OCI-LY7 (cell line): ENCODE data around the gene ATG12. TPM values are rescaled to one million over a fixed set of nuclear protein-coding genes. Genes with fewer than 3 reads are reported as not detected.

Experiments used
- BruUV-seq: library from RNA; stranded (reverse); fragments of 400-500 nt; replicated peaks from 2 replicates; lab custom pipeline; 2021; lab: Mats Ljungman, UMichigan
- CTCF ChIA-PET: fragments of 300-600 bp; sonication (Branson Sonifier 250); formaldehyde crosslinking; loops from one replicate; lab custom pipeline; 2022; ENCODE audit warnings: antibody characterized with exemption; ENCODE audit not compliant: unreplicated experiment; lab: Charles Lee
- POLR2A ChIA-PET: fragments of 300-600 bp; sonication (Branson Sonifier 250); formaldehyde crosslinking; loops from one replicate; lab custom pipeline; 2022; ENCODE audit warnings: antibody characterized with exemption; lab: Charles Lee
- DNase-seq: peaks from one replicate; pipeline ENCODE4 v3.0.0-alpha.2; 2015; ENCODE audit warnings: low spot score
- H2AFZ ChIP-seq: fragments of 200-600 bp; sonication (generic), shearing (Covaris generic); 2 replicates; pipeline ENCODE4 v1.6.1; 2014; ENCODE audit warnings: mild to moderate bottlenecking, antibody characterized with exemption, low read length, moderate library complexity
- H3K27ac ChIP-seq: fragments of 200-600 bp; sonication (generic); 2 replicates; pipeline ENCODE4 v1.5.1; 2014; ENCODE audit warnings: mixed run types, low read depth, mild to moderate bottlenecking, moderate library complexity, low read length, inconsistent platforms; ENCODE audit not compliant: poor library complexity, severe bottlenecking
- H3K36me3 ChIP-seq: fragments of 200-600 bp; sonication (generic); 2 replicates; pipeline ENCODE4 v1.6.1; 2014; ENCODE audit warnings: mild to moderate bottlenecking, antibody characterized with exemption, low read length, moderate library complexity, mixed read lengths; ENCODE audit not compliant: insufficient read depth
- H3K4me1 ChIP-seq: fragments of 200-600 bp; sonication (generic); 2 replicates; pipeline ENCODE4 v1.5.1; 2014; ENCODE audit warnings: mild to moderate bottlenecking, low read length; ENCODE audit not compliant: insufficient read depth, poor library complexity, severe bottlenecking
- H3K4me2 ChIP-seq: fragments of 200-600 bp; sonication (generic); 2 replicates; pipeline ENCODE4 v1.6.1; 2014; ENCODE audit warnings: mild to moderate bottlenecking, low read length
- H3K4me3 ChIP-seq: fragments of 200-600 bp; sonication (generic); 2 replicates; pipeline ENCODE4 v1.5.1; 2014; ENCODE audit warnings: mild to moderate bottlenecking, low read depth, low read length; ENCODE audit not compliant: poor library complexity, severe bottlenecking
- H3K79me2 ChIP-seq: fragments of 200-600 bp; sonication (generic); 2 replicates; pipeline ENCODE4 v1.6.1; 2016; ENCODE audit warnings: low read depth, mild to moderate bottlenecking, low read length, moderate library complexity, mixed read lengths; ENCODE audit not compliant: insufficient read depth
- H3K9me2 ChIP-seq: fragments of 200-600 bp; sonication (generic); 2 replicates; pipeline ENCODE4 v1.6.1; 2016; ENCODE audit warnings: mild to moderate bottlenecking, low read length, mixed read lengths; ENCODE audit not compliant: insufficient read depth
- H3K9me3 ChIP-seq: fragments of 200-600 bp; sonication (generic); 2 replicates; pipeline ENCODE4 v1.6.1; 2014; ENCODE audit warnings: mild to moderate bottlenecking, mixed run types, low read length, mixed read lengths
- H4K20me1 ChIP-seq: fragments of 200-600 bp; sonication (generic); 2 replicates; pipeline ENCODE4 v1.6.1; 2014; ENCODE audit warnings: mild to moderate bottlenecking, antibody characterized with exemption, low read length, moderate library complexity, mixed read lengths; ENCODE audit not compliant: insufficient read depth
- EZH2phosphoT487 ChIP-seq: fragments of 200-600 bp; sonication (generic); IDR thresholded peaks from 2 replicates; pipeline ENCODE4 v1.6.1; 2018; ENCODE audit warnings: low read depth, borderline replicate concordance, mild to moderate bottlenecking, mixed run types, antibody characterized with exemption, low read length, moderate library complexity, mixed read lengths
- intact Hi-C: fragments of 100-400 bp; cut with micrococcal nuclease; formaldehyde crosslinking; loops from one replicate; pipeline ENCODE4 v1.10.0; 2022; ENCODE audit not compliant: unreplicated experiment
- total RNA-seq, 2 experiments: library from RNA; depleted of rRNA in 1 of 2; stranded (reverse); fragments of >200 nt in 1 of 2; shearing (Covaris generic) in 1 of 2; gene quantifications; 2 replicates each; pipeline ENCODE4 v1.2.3, GENCODE V29; 2014 to 2022
- TF ChIP-seq, protein P1 (sequence below): fragments of 200-600 bp; sonication (generic); conservative IDR thresholded peaks from 2 replicates; pipeline ENCODE4 v1.5.1; 2014; ENCODE audit warnings: mild to moderate bottlenecking, antibody characterized with exemption, low read length, moderate library complexity, mixed read lengths

The ATG12 gene
- total RNA-seq, 2 experiments from 2014 or later: 38.0 to 48.3 TPM

DNA sequence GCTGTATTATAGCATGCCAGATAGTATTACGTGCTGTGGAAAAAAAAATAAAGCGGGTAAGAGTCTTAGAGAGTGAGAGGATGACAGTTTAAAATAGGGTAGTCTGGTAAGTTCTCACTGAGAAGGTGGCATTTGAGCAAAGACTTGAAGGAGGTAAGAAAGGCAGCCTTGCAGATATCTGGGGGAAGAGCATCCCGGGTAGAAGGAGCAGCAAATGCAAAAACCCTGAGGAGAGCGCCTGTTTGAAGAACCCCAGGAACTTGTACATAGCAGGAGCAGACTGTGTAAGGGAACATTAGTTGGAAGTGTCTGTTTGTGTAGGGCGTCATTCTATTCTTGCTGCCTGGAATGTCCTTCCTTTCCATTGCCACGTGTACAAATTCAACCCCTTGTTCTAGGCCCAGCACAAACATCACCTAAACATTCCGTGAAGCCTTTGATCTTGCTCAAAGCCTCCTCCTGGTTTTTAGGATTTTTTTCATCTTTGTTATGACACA, 3.0 kb upstream of the ATG12 start:
- Histone ChIP-seq H3K4me1 (peaks cover 44% of the 10 kb centered on the region), H2AFZ (peak overlapping the region; percentile 11; the same call in 1 of the 2 replicates), H3K9me2 (no peaks in the 10 kb centered on the region), H3K79me2 (peaks cover 84% of the 10 kb centered on the region), H3K4me3 (peak overlapping the region; percentile 90), H4K20me1 (peaks cover 18% of the 10 kb centered on the region), H3K36me3 (no peaks in the 10 kb centered on the region), H3K4me2 (peak overlapping the region; percentile 81), H3K9me3 (no peaks in the 10 kb centered on the region), H3K27ac (peak overlapping the region; percentile 80)
- CTCF ChIA-PET: no interaction called here
- intact Hi-C loops: loop anchor here (2.0 to 5.0 kb wide), 3 partner anchors 193 to 582 kb away; partner anchors contain the start of genes CCDC112 and PGGT1B
- POLR2A ChIA-PET: interaction anchor here (0.8 to 1.5 kb wide), 3 partner anchors 10 to 215 kb away, joined by 3 to 5 read pairs (median 3); no protein-coding TSS in a partner anchor
- DNase-seq: peak; percentile 37
- BruUV-seq: no TSS peak
- TF ChIP-seq, protein P1, sequence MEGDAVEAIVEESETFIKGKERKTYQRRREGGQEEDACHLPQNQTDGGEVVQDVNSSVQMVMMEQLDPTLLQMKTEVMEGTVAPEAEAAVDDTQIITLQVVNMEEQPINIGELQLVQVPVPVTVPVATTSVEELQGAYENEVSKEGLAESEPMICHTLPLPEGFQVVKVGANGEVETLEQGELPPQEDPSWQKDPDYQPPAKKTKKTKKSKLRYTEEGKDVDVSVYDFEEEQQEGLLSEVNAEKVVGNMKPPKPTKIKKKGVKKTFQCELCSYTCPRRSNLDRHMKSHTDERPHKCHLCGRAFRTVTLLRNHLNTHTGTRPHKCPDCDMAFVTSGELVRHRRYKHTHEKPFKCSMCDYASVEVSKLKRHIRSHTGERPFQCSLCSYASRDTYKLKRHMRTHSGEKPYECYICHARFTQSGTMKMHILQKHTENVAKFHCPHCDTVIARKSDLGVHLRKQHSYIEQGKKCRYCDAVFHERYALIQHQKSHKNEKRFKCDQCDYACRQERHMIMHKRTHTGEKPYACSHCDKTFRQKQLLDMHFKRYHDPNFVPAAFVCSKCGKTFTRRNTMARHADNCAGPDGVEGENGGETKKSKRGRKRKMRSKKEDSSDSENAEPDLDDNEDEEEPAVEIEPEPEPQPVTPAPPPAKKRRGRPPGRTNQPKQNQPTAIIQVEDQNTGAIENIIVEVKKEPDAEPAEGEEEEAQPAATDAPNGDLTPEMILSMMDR: no peak
- TF ChIP-seq EZH2phosphoT487: no peak

DNA sequence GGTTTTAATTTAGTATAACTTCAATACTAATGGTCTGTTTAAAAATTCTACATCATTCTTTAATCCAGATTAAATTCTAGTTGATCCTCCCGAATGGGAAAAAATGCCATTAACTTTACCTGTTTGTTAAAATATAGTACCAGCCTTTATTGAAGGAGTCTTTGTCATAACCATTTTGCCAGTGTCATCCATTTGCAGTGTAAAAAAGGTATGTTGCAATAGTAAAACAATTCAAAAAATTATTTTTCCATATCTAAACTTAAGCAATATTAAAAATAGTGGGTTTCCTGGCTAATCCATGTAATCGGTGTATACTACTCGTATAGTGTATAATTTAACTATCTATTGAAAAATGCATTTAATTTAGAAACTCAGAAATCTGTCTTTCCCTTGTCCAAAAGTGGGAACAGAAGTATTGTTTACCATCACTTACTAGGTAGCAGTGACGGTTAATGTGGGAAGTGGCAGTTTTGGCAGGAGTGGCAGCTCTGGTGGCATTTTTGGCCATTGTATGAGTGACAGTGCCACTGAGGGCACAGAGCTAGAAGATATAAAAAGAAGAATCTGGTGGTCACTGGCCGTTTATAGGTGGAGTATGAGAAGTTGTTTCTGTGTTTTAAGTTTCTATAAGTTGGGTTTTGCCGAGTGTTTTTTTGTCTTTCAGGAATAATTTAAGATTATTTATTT, 2.2 kb upstream of the ATG12 start:
- POLR2A ChIA-PET: interaction anchor here (0.6 to 1.5 kb wide), 12 partner anchors 8 to 893 kb away, joined by 3 to 4 read pairs (median 3); no protein-coding TSS in a partner anchor
- no TSS peak for BruUV-seq
- CTCF ChIA-PET: interaction anchor here (0.6 kb wide), 1 partner anchor 23 kb away, joined by 3 read pairs; no protein-coding TSS in a partner anchor
- intact Hi-C loops: loop anchor here (2.0 to 5.0 kb wide), 3 partner anchors 194 to 581 kb away; partner anchors contain the start of genes CCDC112 and PGGT1B
- H3K27ac ChIP-seq: peak overlapping the region; percentile 80
- H3K9me3 ChIP-seq: no peaks in the 10 kb centered on the region
- no peak for DNase-seq
- H3K4me3 ChIP-seq: peak overlapping the region; percentile 90
- H4K20me1 ChIP-seq: peaks cover 22% of the 10 kb centered on the region
- H3K4me2 ChIP-seq: peak overlapping the region; percentile 81
- no peak for TF ChIP-seq EZH2phosphoT487
- TF ChIP-seq, protein P1: no peak
- H3K79me2 ChIP-seq: peaks cover 90% of the 10 kb centered on the region
- peaks cover 51% of the 10 kb centered on the region for H3K4me1 ChIP-seq
- H3K36me3 ChIP-seq: peaks cover under 1% of the 10 kb centered on the region; the same call in 1 of the 2 replicates
- no peak overlapping the region; the same call in 1 of the 2 replicates for H2AFZ ChIP-seq
- H3K9me2 ChIP-seq: no peaks in the 10 kb centered on the region
